ENCODE results near the gene HSD11B1L.
"Not testable (repeated sequence)": the region's sequence is repeated elsewhere in the genome, so short reads cannot be mapped to it uniquely, and the experiment has no call there.

HSD11B1L gene

DNA sequence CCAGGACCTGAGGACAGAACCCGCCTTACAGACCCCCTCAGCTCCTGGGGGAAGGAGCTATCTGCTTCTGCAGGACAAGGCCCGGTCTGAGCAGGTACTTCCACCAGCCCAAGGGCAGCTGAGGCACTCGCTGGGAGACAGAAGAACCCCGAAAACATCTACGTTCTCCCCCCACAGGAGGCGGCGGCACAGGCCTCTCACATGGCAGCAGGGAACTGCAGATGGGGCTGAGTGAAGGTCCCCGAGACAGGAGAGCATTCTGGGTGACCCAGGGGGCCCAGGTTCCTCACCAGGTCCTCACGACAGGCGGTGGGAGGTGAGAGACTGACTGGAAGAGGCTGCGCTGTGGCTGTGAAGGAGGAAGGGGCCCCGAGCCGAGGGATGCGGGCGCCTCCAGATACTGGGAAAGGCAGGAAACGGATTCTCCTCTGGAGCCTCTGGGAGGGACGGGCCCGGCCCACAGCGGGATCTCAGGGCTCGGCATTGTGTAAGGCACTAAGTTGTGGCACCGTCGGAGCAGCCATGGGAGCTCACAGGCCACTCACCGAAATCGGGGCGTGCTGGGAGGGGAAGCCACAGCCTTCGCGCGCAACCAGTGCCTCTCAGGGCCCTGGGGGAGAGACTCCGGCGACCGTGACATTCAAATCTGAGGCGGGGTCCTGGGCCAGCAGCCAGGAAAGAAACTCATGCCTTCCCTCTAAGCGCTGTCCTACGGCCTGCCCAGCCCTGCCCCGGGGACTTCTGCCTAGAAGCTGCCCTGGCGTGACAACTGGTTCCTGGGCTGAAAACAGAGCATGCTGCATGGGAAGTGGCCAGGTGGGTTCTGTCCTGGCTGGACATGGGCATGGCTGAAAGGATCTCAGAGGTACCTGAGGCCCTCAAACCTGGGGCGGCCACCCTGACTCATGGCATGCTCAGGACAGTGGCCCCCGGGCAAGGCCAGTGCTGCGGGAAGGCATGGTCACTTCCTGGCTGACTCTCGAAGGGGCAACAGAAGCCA is 23.3 kb downstream of the HSD11B1L start:
- DNase-seq, result no peak

- DNase-seq, result no peak
These were observed 24.7 kb downstream of the HSD11B1L start for GRCh38 chr19:5705552-5705951.

- DNase-seq, result no peak
These were observed 26.2 kb downstream of the HSD11B1L start for GRCh38 chr19:5706876-5707573.

DNA sequence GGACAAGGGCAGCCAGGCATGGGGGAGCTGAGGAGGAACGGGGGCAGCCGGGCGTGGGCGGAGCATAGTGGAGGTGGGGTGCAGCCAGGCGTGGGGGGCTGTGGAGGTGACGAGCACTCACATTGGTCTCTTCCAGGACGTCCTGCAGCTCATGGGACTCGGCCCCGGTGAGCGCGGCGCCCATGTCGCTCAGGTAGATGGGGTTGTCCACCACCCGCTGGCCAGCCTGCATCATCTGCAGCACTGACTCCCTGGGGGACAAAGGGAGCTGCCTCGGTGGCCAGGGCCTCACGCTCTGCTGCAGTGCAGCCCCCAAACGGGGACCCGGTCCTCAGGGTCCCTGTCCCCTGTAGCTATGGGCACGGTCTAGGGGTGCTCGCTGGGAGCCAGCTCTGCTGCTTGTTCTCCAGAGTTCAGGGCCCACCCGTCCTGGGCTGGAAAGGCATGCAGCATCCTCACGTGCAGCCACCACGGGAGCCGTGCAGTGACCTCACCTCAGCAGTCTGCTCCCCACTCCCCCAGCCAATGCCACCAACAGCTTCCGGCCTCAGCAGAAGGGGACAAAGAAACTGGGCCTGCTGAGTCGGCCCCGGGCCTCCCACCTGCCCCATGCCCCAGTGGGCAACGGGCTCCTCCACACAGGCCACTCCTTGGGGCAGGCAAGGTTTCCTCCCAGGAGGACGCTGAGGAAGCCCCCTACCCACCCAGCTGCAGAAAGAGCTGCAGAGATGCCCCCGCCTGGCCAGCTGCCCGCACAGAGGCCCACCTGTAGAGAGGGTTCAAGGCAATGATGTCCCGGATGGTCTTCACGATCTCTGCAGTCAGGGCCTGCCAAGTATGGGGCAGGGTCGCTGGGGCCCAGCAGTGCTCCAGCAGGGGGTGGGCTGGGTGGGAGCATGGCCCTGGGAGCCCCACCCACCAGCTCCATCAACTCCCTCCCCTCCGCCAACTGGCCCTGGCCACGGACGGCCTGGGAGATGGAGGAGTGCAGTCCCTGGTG is 27.0 kb downstream of the HSD11B1L start:
- DNase-seq, result no peak

GRCh38 chr19:5711025-5711424 is 30.2 kb downstream of the HSD11B1L start:
- no peak for DNase-seq

GRCh38 chr19:5711713-5712161 is 30.9 kb downstream of the HSD11B1L start:
- no peak for DNase-seq

- DNase-seq, result no peak
These were observed 32.4 kb downstream of the HSD11B1L start for GRCh38 chr19:5713228-5713627.

DNA sequence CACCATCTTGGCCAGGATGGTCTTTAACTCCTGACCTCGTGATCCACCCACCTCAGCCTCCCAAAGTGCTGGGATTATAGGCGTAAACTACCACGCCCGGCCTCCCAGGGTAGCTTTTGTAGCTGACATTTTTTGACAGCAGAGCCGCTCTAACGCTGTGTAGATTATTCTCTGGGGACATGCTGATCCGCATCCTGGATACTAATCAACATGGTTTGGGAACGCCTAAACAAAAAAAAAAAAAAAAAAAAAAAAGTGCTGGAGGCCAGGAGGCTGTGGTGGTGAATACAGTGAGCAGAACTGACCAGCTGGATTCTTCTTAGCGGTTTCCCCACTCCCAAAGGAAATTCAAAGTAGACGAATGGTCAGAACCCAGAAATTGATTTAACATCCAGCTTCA is 34.0 kb downstream of the HSD11B1L start:
- no peak for DNase-seq

GRCh38 chr19:5717215-5717935 is 36.5 kb downstream of the HSD11B1L start:
- no peak for DNase-seq

DNA sequence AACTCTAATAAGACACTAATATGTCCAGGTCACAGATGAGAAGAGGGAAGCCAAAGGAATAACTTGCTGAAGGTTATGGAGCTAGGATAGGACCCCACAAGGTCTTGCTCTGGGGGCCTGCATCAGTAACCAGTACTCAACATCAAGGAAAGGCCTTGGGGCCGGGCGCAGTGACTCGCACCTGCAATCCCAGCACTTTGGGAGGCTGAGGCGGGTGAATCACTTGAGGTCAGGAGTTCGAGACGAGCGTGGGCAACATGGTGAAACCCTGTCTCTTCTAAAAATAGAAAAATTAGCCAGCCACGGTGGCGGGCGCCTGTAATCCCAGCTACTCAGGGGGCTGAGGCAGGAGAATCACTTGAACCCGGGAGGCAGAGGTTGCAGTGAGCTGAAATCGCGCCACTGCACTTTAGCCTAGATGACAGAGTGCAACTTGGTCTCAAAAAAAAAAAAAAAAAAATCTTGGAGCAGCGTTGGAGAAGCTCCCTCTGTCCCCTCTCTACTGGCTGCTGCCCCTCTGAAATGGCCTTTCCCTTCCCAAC is 37.3 kb downstream of the HSD11B1L start:
- DNase-seq, result no peak

GRCh38 chr19:5718579-5719273 is 37.9 kb downstream of the HSD11B1L start:
- DNase-seq, result no peak

- no peak for DNase-seq
These were observed 38.6 kb downstream of the HSD11B1L start for GRCh38 chr19:5719274-5719960.

GRCh38 chr19:5719961-5720790 is 39.3 kb downstream of the HSD11B1L start, which contains the start of the genes CATSPERD and LONP1:
TSS of gene CATSPERD (plus strand) at chr19:5720637. CDS start at chr19:5720738, 101 bp downstream.
TSS of gene LONP1 (minus strand) at chr19:5720146. CDS start at chr19:5720132, 14 bp downstream.
- peak; percentile 96 for DNase-seq

DNA sequence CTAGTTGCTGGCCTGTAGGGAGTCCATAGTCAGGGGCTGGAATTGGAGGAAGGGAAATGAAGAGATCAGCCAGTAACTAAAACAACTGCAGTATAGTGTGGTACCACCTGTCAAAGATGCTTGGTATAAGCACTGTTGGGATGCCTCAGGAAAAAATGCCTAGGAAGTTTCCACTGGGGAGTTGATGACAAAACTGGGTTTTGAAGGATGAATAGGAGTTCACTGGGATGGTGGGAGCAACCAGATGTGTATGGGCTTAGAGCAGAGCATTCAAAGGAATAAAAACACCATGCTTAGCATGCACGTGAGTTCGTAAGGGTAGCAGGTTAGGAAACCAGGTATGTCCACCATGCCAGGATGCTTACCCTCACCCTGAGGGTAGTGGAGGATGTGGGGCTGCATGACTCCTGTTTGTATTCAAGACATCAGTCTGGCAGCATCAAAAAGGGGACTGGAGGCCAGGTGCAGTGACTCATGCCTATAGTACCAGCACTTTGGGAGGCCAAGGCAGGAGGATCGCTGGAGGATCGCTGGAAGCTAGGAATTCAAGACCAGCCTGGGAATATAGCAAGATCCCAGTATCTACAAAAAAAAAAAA is 46.7 kb downstream of the HSD11B1L start:
- DNase-seq, result no peak

DNA sequence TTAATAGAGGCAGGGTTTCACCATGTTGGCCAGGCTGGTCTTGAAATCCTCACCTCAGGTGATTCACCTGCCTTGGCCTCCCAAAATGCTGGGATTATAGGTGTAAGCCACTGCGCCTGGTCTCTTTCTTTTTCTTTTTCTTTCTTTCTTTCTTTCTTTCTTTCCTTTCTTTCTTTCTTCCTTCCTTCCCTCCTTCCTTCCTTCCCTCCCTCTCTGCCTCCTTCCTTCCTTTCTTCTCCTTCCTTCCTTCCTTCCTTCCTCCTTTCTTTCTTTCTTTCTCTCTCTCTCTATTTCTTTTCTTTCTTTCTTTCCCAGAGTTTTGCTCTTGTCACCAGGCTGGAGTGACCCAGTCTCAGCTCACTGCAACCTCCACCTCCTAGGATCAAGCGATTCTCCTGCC is 52.3 kb downstream of the HSD11B1L start:
- not testable (repeated sequence) for DNase-seq

All from NCI-H2227 treated with DMSO at 0.1 percent for 48 hours (cell line).